ENCODE measurements around the gene HPCA. TPM values are rescaled to one million over a fixed set of nuclear protein-coding genes. Genes with fewer than 3 reads are reported as not detected.

The HPCA gene
- total RNA-seq, 1 donor from 2014 or later: not detected

DNA sequence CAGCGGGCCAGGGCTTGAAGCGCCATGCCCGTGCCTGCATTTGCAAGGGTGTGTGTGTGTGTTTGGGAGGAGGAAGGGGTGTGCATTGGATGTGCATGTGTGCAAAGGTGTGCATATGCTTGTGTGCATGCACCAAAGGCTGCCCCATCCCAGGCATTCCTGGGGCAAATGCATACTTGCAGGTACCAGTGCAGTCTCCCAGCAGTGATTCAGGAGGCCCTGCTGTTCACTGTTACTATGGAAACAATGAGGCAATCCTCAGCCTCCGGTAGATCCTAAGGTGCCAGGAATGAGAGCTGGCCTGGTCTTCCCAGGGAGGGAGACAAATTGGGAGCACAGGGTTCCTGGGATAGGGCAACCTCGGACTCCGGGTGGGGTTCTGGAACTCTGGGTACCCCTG is 8.1 kb upstream of the HPCA start:
- no peak overlapping the region for H3K9ac ChIP-seq (ENCODE audit: low read length)
- no peak overlapping the region for H3K4me3 Mint-ChIP-seq (ENCODE audit: unreplicated experiment)
- no peak for TF ChIP-seq EZH2 (IDR thresholded peaks at IDR 0.05; ENCODE audit: insufficient read depth, low read length)
- TF ChIP-seq, protein P1, sequence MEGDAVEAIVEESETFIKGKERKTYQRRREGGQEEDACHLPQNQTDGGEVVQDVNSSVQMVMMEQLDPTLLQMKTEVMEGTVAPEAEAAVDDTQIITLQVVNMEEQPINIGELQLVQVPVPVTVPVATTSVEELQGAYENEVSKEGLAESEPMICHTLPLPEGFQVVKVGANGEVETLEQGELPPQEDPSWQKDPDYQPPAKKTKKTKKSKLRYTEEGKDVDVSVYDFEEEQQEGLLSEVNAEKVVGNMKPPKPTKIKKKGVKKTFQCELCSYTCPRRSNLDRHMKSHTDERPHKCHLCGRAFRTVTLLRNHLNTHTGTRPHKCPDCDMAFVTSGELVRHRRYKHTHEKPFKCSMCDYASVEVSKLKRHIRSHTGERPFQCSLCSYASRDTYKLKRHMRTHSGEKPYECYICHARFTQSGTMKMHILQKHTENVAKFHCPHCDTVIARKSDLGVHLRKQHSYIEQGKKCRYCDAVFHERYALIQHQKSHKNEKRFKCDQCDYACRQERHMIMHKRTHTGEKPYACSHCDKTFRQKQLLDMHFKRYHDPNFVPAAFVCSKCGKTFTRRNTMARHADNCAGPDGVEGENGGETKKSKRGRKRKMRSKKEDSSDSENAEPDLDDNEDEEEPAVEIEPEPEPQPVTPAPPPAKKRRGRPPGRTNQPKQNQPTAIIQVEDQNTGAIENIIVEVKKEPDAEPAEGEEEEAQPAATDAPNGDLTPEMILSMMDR (IDR thresholded peaks at IDR 0.05; ENCODE audit: insufficient read depth, low read depth, low read length): no peak
- no peak overlapping the region for H3K27ac ChIP-seq (ENCODE audit: low read depth, low read length)
- peaks cover 47% of the 10 kb centered on the region for H3K27me3 Mint-ChIP-seq (ENCODE audit: low read depth, unreplicated experiment)
- no peak overlapping the region for H3K4me3 ChIP-seq (ENCODE audit: insufficient read depth, low read depth, low read length)
- H3K79me2 ChIP-seq (ENCODE audit: insufficient read depth, low read length): no peaks in the 10 kb centered on the region
- H3K27me3 ChIP-seq (ENCODE audit: insufficient read depth, low read length): peaks cover 15% of the 10 kb centered on the region
- H3K36me3 ChIP-seq (ENCODE audit: insufficient read depth, low read length): no peaks in the 10 kb centered on the region
- H3K36me3 Mint-ChIP-seq (ENCODE audit: low read depth, unreplicated experiment): no peaks in the 10 kb centered on the region
- H3K9me3 ChIP-seq (ENCODE audit: insufficient read depth, low read depth, low read length): no peaks in the 10 kb centered on the region
- FAIRE-seq (no peak), DNase-seq (ENCODE audit: low read depth) (no peak)
- H3K27ac Mint-ChIP-seq (ENCODE audit: unreplicated experiment): no peak overlapping the region
- no peaks in the 10 kb centered on the region for H3K4me1 Mint-ChIP-seq (ENCODE audit: low read depth, unreplicated experiment)
- no peaks in the 10 kb centered on the region for H3K9me3 Mint-ChIP-seq (ENCODE audit: unreplicated experiment)
- H3K4me1 ChIP-seq (ENCODE audit: insufficient read depth, low read length): no peaks in the 10 kb centered on the region
- H4K20me1 ChIP-seq (ENCODE audit: insufficient read depth, low read length): no peaks in the 10 kb centered on the region
- no peak overlapping the region for H2AFZ ChIP-seq (ENCODE audit: low read depth, low read length)
- H3K4me2 ChIP-seq (ENCODE audit: low read length): no peak overlapping the region

DNA sequence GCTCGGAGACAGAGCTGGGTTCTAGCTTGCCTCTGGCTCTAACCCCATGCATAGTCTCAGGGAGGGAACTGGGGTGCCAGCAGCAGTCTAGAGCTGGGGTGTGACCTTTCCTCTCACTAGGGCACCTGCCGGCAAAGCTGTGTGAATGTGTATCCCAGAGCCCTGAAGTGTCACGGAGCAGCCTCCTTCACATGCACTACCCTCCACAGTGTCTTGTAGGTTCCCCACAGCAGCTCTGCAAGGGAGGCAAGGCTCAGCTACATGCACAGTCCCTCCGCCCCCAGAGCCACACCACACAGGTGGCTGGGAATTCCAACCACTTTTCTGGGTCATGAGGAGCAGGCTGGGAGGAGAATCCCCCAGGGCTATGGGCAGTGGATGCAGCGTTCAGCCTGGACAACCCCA is 7.7 kb upstream of the HPCA start:
- Histone ChIP-seq H3K4me2 (ENCODE audit: low read length) (no peak overlapping the region), H3K27ac (ENCODE audit: low read depth, low read length) (no peak overlapping the region), H2AFZ (ENCODE audit: low read depth, low read length) (no peak overlapping the region), H3K4me1 (ENCODE audit: insufficient read depth, low read length) (no peaks in the 10 kb centered on the region), H4K20me1 (ENCODE audit: insufficient read depth, low read length) (no peaks in the 10 kb centered on the region), H3K9ac (ENCODE audit: low read length) (no peak overlapping the region), H3K79me2 (ENCODE audit: insufficient read depth, low read length) (no peaks in the 10 kb centered on the region), H3K36me3 (ENCODE audit: insufficient read depth, low read length) (no peaks in the 10 kb centered on the region), H3K4me3 (ENCODE audit: insufficient read depth, low read depth, low read length) (no peak overlapping the region), H3K9me3 (ENCODE audit: insufficient read depth, low read depth, low read length) (no peaks in the 10 kb centered on the region), H3K27me3 (ENCODE audit: insufficient read depth, low read length) (peaks cover 15% of the 10 kb centered on the region)
- H3K27ac Mint-ChIP-seq (ENCODE audit: unreplicated experiment): no peak overlapping the region
- no peaks in the 10 kb centered on the region for H3K36me3 Mint-ChIP-seq (ENCODE audit: low read depth, unreplicated experiment)
- peaks cover 1% of the 10 kb centered on the region for H3K4me1 Mint-ChIP-seq (ENCODE audit: low read depth, unreplicated experiment)
- no peak overlapping the region for H3K4me3 Mint-ChIP-seq (ENCODE audit: unreplicated experiment)
- peaks cover 47% of the 10 kb centered on the region for H3K27me3 Mint-ChIP-seq (ENCODE audit: low read depth, unreplicated experiment)
- FAIRE-seq (no peak), DNase-seq (ENCODE audit: low read depth) (no peak)
- peaks cover 3% of the 10 kb centered on the region for H3K9me3 Mint-ChIP-seq (ENCODE audit: unreplicated experiment)
- TF ChIP-seq, protein P1 (IDR thresholded peaks at IDR 0.05; ENCODE audit: insufficient read depth, low read depth, low read length): no peak
- no peak for TF ChIP-seq EZH2 (IDR thresholded peaks at IDR 0.05; ENCODE audit: insufficient read depth, low read length)

DNA sequence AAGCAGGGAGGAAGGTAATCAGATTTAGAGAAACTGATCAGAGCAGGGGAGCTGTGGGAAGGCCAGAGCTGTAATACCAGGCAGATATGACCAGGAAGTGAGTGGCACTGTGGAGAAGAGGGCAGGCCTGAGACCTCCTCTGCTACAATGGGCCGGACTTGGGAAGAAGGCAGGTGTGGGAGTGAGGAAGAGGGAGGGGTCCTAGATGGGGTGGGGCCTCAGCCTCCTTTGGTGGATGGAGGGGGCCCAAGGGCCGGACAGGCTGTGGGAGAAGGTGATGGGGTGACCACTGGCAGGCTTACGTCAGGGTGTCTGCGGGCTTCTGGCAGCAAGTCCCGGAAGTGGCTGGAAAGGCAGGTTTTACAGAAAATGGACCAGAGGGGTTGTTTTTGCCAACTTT is 5.0 kb upstream of the HPCA start:
- no peaks in the 10 kb centered on the region for H3K36me3 Mint-ChIP-seq (ENCODE audit: low read depth, unreplicated experiment)

More for the DNA sequence above, 5.0 kb upstream of the HPCA start:
- peaks cover 5% of the 10 kb centered on the region for H3K9me3 Mint-ChIP-seq (ENCODE audit: unreplicated experiment)
- no peaks in the 10 kb centered on the region for H3K4me1 ChIP-seq (ENCODE audit: insufficient read depth, low read length)
- H3K4me2 ChIP-seq (ENCODE audit: low read length): no peak overlapping the region
- H3K4me3 Mint-ChIP-seq (ENCODE audit: unreplicated experiment): no peak overlapping the region
- H3K27ac ChIP-seq (ENCODE audit: low read depth, low read length): no peak overlapping the region
- H3K4me3 ChIP-seq (ENCODE audit: insufficient read depth, low read depth, low read length): no peak overlapping the region
- TF ChIP-seq, protein P1 (IDR thresholded peaks at IDR 0.05; ENCODE audit: insufficient read depth, low read depth, low read length): no peak
- no peak for TF ChIP-seq EZH2 (IDR thresholded peaks at IDR 0.05; ENCODE audit: insufficient read depth, low read length)
- H3K4me1 Mint-ChIP-seq (ENCODE audit: low read depth, unreplicated experiment): peaks cover 2% of the 10 kb centered on the region
- H3K36me3 ChIP-seq (ENCODE audit: insufficient read depth, low read length): no peaks in the 10 kb centered on the region
- H2AFZ ChIP-seq (ENCODE audit: low read depth, low read length): no peak overlapping the region
- no peak overlapping the region for H3K9ac ChIP-seq (ENCODE audit: low read length)
- no peaks in the 10 kb centered on the region for H3K9me3 ChIP-seq (ENCODE audit: insufficient read depth, low read depth, low read length)
- DNase-seq (ENCODE audit: low read depth): no peak
- no peaks in the 10 kb centered on the region for H4K20me1 ChIP-seq (ENCODE audit: insufficient read depth, low read length)
- peaks cover 25% of the 10 kb centered on the region for H3K27me3 ChIP-seq (ENCODE audit: insufficient read depth, low read length)
- H3K27ac Mint-ChIP-seq (ENCODE audit: unreplicated experiment): no peak overlapping the region
- H3K27me3 Mint-ChIP-seq (ENCODE audit: low read depth, unreplicated experiment): peaks cover 41% of the 10 kb centered on the region
- no peaks in the 10 kb centered on the region for H3K79me2 ChIP-seq (ENCODE audit: insufficient read depth, low read length)
- FAIRE-seq: no peak
